HL-60 (cell line): Measurements from ENCODE around the gene SMARCA2.

Source experiments
- DNase-seq, 2 experiments: peaks; one replicate each; pipeline ENCODE4 v3.0.0-alpha.2; 2010 to 2020; ENCODE audit warnings: low read depth in 1 of 2, low spot score in 1 of 2
- H3K27ac ChIP-seq: fragments of 250-450 bp; sonication (Bioruptor Pico); replicated peaks from 2 replicates; pipeline ENCODE4 v1.5.1; 2020; ENCODE audit warnings: mild to moderate bottlenecking, moderate library complexity
- H3K27me3 ChIP-seq: fragments of 250-450 bp; sonication (Bioruptor Pico); 2 replicates; pipeline ENCODE4 v1.5.1; 2021; ENCODE audit warnings: mild to moderate bottlenecking, moderate library complexity; ENCODE audit not compliant: insufficient read depth, poor library complexity, severe bottlenecking
- H3K4me3 ChIP-seq: replicated peaks from 2 replicates; pipeline ENCODE4 v1.5.1; 2011; ENCODE audit warnings: mild to moderate bottlenecking, control low read depth, low read length; ENCODE audit not compliant: insufficient read depth
- CTCF ChIP-seq: IDR thresholded peaks from one replicate; pipeline ENCODE4 v1.5.1; 2011; ENCODE audit warnings: low read length, control low read depth, inconsistent platforms; ENCODE audit not compliant: insufficient read depth
- GABPA ChIP-seq: IDR thresholded peaks from 2 replicates; pipeline ENCODE4 v1.6.1; 2012; ENCODE audit warnings: low read depth
- POLR2AphosphoS5 ChIP-seq: IDR thresholded peaks from 2 replicates; pipeline ENCODE4 v1.6.1; 2012; ENCODE audit warnings: low read depth
- SPI1 ChIP-seq: IDR thresholded peaks from 2 replicates; pipeline ENCODE4 v1.6.1; 2012; ENCODE audit warnings: low read depth, mild to moderate bottlenecking, borderline replicate concordance
- TF ChIP-seq, protein P1 (sequence below): IDR thresholded peaks from 2 replicates; pipeline ENCODE4 v1.6.1; 2012; ENCODE audit warnings: low read depth; ENCODE audit not compliant: insufficient replicate concordance

SMARCA2 gene

GRCh38 chr9:2120926-2121689, 106.0 kb downstream of the SMARCA2 start:
- Histone ChIP-seq H3K4me3 (no peak overlapping the region), H3K27me3 (no peaks in the 10 kb centered on the region), H3K27ac (no peak overlapping the region)
- no peak for DNase-seq
- TF ChIP-seq CTCF (no peak), GABPA (no peak), POLR2AphosphoS5 (no peak), SPI1 (no peak)
- TF ChIP-seq, protein P1, sequence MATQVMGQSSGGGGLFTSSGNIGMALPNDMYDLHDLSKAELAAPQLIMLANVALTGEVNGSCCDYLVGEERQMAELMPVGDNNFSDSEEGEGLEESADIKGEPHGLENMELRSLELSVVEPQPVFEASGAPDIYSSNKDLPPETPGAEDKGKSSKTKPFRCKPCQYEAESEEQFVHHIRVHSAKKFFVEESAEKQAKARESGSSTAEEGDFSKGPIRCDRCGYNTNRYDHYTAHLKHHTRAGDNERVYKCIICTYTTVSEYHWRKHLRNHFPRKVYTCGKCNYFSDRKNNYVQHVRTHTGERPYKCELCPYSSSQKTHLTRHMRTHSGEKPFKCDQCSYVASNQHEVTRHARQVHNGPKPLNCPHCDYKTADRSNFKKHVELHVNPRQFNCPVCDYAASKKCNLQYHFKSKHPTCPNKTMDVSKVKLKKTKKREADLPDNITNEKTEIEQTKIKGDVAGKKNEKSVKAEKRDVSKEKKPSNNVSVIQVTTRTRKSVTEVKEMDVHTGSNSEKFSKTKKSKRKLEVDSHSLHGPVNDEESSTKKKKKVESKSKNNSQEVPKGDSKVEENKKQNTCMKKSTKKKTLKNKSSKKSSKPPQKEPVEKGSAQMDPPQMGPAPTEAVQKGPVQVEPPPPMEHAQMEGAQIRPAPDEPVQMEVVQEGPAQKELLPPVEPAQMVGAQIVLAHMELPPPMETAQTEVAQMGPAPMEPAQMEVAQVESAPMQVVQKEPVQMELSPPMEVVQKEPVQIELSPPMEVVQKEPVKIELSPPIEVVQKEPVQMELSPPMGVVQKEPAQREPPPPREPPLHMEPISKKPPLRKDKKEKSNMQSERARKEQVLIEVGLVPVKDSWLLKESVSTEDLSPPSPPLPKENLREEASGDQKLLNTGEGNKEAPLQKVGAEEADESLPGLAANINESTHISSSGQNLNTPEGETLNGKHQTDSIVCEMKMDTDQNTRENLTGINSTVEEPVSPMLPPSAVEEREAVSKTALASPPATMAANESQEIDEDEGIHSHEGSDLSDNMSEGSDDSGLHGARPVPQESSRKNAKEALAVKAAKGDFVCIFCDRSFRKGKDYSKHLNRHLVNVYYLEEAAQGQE = no peak

DNA sequence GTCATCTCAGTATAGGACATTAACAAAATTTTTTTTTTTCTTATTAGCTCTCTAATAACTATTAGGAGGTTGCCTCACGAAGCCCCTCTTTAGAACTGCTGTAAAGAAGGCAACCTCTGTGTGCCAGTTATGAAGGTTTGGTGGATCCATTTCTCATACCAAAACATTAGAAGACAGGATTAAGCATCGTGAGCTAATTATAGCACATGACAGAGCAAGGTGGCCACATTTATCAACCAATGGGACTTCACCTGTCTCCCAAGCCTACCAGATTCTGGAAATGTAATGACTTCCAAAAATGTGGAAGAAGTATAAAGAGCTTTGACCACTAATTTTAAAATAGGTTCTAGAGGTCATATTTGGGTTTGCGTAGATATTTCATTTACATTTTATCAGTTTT, 107.2 kb downstream of the SMARCA2 start:
- TF ChIP-seq, protein P1 = no peak
- TF ChIP-seq SPI1 (no peak), CTCF (no peak), GABPA (no peak), POLR2AphosphoS5 (no peak)
- no peak for DNase-seq
- no peaks in the 10 kb centered on the region for H3K27me3 ChIP-seq

GRCh38 chr9:2125906-2126305, 110.8 kb downstream of the SMARCA2 start:
- H3K27ac ChIP-seq = no peak overlapping the region; the same call in 1 of the 2 replicates

More for the DNA sequence above, 107.2 kb downstream of the SMARCA2 start:
- Histone ChIP-seq H3K4me3 (no peak overlapping the region), H3K27ac (no peak overlapping the region)

More at GRCh38 chr9:2125906-2126305, 110.8 kb downstream of the SMARCA2 start:
- DNase-seq = no peak
- TF ChIP-seq POLR2AphosphoS5 (no peak), CTCF (no peak), GABPA (no peak), SPI1 (no peak)
- TF ChIP-seq, protein P1 = no peak
- Histone ChIP-seq H3K4me3 (no peak overlapping the region), H3K27me3 (no peaks in the 10 kb centered on the region)
